A549 treated with CpdA at 1 μM for 4 hours (cell line): ENCODE measurements around the gene ULK3. TPM values are rescaled to one million over a fixed set of nuclear protein-coding genes. Genes with fewer than 3 reads are reported as not detected.

Source experiments
- total RNA-seq: library from RNA; stranded (reverse); fragments of 200-300 nt; extraction: Qiagen RNA extraction; gene quantifications from 5 replicates; pipeline ENCODE4 v1.2.3, GENCODE V29; 2022; ENCODE audit warnings: low read depth

Gene ULK3, protein sequence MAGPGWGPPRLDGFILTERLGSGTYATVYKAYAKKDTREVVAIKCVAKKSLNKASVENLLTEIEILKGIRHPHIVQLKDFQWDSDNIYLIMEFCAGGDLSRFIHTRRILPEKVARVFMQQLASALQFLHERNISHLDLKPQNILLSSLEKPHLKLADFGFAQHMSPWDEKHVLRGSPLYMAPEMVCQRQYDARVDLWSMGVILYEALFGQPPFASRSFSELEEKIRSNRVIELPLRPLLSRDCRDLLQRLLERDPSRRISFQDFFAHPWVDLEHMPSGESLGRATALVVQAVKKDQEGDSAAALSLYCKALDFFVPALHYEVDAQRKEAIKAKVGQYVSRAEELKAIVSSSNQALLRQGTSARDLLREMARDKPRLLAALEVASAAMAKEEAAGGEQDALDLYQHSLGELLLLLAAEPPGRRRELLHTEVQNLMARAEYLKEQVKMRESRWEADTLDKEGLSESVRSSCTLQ
- total RNA-seq: 30.7 to 46.1 TPM (median 35.7 TPM) in 5 replicates

DNA sequence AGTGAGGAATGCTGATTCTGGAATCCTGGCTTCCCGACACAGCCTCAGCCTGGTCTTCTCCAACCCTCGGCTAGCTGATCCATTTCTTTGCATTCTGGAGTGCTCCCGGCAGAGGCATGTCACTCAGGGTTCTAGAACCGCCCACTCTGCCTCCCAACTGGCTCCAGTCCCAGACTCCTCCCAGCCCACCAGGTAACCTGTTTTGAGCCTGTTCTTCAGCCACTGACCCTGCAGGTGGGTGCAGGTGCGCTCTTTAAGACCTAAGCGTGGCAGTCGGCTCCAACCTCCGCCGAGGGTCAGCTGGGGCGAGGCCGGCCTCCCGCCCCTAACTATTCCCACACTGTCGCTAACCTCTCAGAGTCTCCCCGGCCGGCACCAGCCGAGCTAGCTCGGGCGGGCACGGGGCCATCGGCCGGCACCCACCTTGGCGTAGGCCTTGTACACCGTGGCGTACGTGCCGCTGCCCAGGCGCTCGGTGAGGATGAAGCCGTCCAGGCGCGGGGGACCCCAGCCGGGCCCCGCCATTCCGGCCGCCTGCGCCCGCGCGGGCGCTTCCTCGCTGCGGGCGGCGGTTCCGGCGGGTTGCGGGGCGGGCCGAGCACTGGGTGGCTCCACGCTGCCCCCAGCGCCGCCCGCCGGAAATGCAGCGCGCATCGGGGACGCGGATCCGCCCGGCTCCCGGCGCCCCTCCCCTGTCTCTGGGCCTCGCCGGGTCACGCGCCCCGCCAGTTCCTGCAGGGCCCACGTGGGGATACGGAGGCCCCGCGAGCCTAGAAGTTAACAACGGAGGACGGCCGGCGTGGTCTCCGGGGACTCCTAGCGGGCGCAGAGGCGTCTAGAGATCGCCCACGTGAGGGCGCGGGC is at the start of gene ULK3:
ULK3 (minus strand) TSS at position 576 of the 864 bp plus-strand sequence; CDS start at position 525, 51 bp downstream.

DNA sequence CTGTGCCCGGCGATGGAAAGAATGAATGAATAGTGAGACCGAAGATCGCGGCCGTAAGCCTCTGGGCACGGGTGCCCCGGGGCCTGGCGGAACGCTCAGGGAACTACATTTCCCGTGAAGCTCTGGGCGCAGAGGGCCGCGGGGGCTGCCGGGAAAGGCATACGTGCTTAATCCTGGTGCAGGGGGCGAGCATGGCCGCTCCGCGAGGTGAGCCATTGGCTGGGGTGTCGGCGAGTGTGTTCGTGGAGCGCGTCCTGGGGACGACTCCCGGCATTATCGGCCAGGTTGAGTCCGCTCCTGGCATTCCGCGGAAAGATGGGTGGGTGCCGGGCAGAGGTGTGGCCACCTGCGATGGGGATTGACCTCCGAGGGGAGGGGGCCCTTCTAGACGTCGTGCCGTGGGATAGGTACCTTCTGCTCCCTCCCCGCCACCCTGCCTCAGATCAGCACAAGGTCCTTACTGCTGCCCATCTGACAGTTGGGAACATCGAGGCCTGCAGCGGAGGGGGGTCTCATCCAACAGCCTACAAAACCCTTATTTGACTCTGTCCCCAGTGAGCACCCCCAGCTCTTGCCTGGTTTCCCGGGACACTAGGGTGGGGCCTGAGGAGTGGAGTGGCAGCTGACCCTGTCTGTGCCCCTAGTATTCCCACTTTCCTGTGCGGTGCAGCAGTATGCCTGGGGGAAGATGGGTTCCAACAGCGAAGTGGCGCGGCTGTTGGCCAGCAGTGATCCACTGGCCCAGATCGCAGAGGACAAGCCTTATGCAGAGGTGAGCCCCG is 47.1 kb upstream of the ULK3 start, which contains the start of gene MPI:
MPI (plus strand) TSS at position 160 of the 782 bp plus-strand sequence; CDS start at position 192, 32 bp downstream.

DNA sequence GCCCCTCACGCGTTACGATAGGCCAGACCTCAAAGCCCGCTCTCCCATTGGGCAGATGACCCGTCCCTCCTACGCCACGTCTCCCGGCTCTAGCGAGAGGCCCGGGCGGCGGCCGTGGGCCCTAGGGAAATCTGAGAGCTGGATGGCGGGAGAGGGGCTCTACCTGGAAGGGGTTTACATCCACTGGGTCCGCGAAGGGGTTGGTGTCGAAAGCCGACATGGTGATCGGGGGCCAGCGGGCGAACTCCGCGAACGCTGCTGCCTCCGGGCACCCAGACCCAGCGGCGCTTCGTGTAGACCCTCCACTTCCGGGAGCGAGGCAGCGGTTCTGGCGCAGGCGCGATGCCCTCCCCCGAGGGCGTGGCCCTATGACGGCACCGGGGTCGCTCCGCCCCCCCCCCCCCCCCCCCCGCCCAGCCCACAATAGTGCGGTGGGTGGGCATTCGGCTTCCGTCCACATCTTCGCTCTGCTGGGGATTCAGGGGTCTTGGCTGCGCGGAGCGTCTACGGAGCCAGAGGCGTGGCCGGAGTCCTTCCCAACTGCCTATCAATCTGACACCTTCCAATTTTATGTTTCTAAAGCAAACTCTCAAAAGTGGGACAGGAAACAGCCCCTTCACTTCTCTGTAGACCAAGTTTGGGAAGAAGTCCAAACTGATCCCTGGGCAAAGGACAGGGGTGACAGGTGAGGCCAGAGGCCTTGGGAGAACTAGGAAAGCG is 30.2 kb upstream of the ULK3 start, which contains the start of gene SCAMP2:
SCAMP2 (minus strand) TSS at position 330 of the 720 bp plus-strand sequence; CDS start at position 220, 110 bp downstream.

DNA sequence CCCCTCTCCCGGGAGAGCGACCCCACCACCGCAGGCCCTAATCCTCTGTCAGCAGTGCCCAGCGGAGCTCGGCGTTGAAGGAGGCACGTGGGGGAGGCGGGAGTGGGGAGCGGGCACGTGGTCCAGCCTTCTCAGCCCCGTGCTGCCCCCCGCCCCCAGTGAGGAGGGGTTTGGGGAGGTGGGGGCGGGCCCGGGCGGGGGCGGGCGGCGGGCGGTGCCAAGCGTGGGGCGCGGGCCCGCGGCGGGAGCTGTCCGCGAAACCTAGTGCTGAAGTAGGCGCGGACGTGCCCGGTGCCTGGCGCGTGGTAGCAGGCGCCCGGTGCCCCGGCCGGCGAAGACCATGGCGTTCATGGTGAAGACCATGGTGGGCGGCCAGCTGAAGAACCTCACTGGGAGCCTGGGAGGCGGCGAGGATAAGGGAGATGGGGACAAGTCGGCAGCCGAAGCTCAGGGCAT is 16.6 kb downstream of the ULK3 start, which contains the start of gene CPLX3:
CPLX3 (plus strand) TSS at position 264 of the 456 bp plus-strand sequence; CDS start at position 341, 77 bp downstream.

DNA sequence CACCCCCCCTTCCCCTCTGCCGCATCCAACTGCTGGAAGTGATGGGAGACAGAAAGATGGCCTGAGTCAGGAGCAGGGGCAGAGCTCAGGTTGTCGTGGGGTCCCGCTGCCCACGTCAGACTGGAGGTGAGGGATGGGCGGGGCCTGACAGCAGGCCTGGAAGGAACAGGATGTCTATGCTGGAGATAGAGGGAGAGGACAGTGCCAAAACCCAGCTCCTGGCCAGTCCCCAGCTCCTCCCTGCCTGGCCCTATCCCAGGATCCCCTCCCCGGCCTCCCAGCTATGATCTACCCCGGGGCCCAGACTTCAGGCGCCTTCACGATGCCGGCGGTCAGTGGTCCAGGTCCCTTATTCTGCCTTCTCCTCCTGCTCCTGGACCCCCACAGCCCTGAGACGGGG is 30.4 kb downstream of the ULK3 start, which contains the start of gene LMAN1L:
LMAN1L (plus strand) TSS at position 303 of the 400 bp plus-strand sequence; CDS start at position 323, 20 bp downstream.

Other genes with a start within 250 kb of the ULK3 start
- 39.1 to 43.7 TPM (median 40.5 TPM) in 5 replicates for gene CLK3, start 227.3 kb downstream of the ULK3 start, total RNA-seq
- 18.5 to 24.0 TPM (median 19.8 TPM) in 5 replicates for gene EDC3, start 147.1 kb downstream of the ULK3 start, total RNA-seq
- gene CYP1A1, start 117.6 kb downstream of the ULK3 start, total RNA-seq: 1.1 to 2.1 TPM (median 2.0 TPM) in 5 replicates
- gene CYP1A2, start 94.3 kb downstream of the ULK3 start, total RNA-seq: not detected in 5 replicates
- gene CSK, start 61.1 kb downstream of the ULK3 start, total RNA-seq: 57.6 to 72.3 TPM (median 65.0 TPM) in 5 replicates
- gene LMAN1L, start 30.3 kb downstream of the ULK3 start, total RNA-seq: not detected in 5 replicates
- gene CPLX3, start 16.5 kb downstream of the ULK3 start, total RNA-seq: not detected in 5 replicates
- gene SCAMP2, start 30.2 kb upstream of the ULK3 start, total RNA-seq: 57.1 to 68.8 TPM (median 66.9 TPM) in 5 replicates
- 27.0 to 35.8 TPM (median 34.1 TPM) in 5 replicates for gene MPI, start 46.9 kb upstream of the ULK3 start, total RNA-seq
- gene FAM219B, start 63.7 kb upstream of the ULK3 start, total RNA-seq: 32.6 to 36.5 TPM (median 33.6 TPM) in 5 replicates
- 459 to 606 TPM (median 556 TPM) in 5 replicates for gene COX5A, start 94.9 kb upstream of the ULK3 start, total RNA-seq
- 18.9 to 28.8 TPM (median 27.3 TPM) in 5 replicates for gene RPP25, start 113.6 kb upstream of the ULK3 start, total RNA-seq
- 13.8 to 15.2 TPM (median 14.6 TPM) in 5 replicates for gene SCAMP5, start 152.4 kb upstream of the ULK3 start, total RNA-seq
- gene PPCDC, start 180.4 kb upstream of the ULK3 start, total RNA-seq: 16.9 to 21.9 TPM (median 18.6 TPM) in 5 replicates